Vagina (tissue), 2 donors: ENCODE results near the gene RRAS2. TPM values are rescaled to one million over a fixed set of nuclear protein-coding genes. Genes with fewer than 3 reads are reported as not detected.
"Not testable (repeated sequence)": the region's sequence is repeated elsewhere in the genome, so short reads cannot be mapped to it uniquely, and the experiment has no call there.

Experiments
- DNase-seq, 2 donors: peaks; one replicate each; pipeline ENCODE4 v3.0.0-alpha.2; 2017; ENCODE audit errors: extremely low spot score in 2 of 2
- H3K27ac ChIP-seq: fragments of 200-600 bp; sonication (generic); one replicate; pipeline ENCODE4 v1.5.1; 2019
- H3K27me3 ChIP-seq: fragments of 200-600 bp; sonication (generic); one replicate; pipeline ENCODE4 v1.5.1; 2019
- H3K36me3 ChIP-seq, 2 donors: fragments of 200-600 bp; sonication (generic); one replicate each; pipeline ENCODE4 v1.5.1; 2017 to 2019
- H3K4me1 ChIP-seq: fragments of 200-600 bp; sonication (generic); one replicate; pipeline ENCODE4 v1.5.1; 2019
- H3K4me3 ChIP-seq, 2 donors: fragments of 200-600 bp; sonication (generic); 1 replicate in 1 of 2; 2 replicates in 1 of 2; pipeline ENCODE4 v1.5.1; 2016 to 2019
- H3K9me3 ChIP-seq: fragments of 200-600 bp; sonication (generic); one replicate; pipeline ENCODE4 v1.5.1; 2019
- CTCF ChIP-seq, 3 experiments: fragments of 450-650 bp in 2 of 3; fragments of 200-600 bp in 1 of 3; sonication (generic) in 1 of 3; IDR thresholded peaks; one replicate each; pipeline ENCODE4 v1.5.1; 2017 to 2019; ENCODE audit warnings: antibody characterized with exemption in 3 of 3, mild to moderate bottlenecking in 2 of 3, moderate library complexity in 2 of 3
- POLR2A ChIP-seq, 2 donors: fragments of 450-650 bp; IDR thresholded peaks; one replicate each; pipeline ENCODE4 v1.6.1; 2017; ENCODE audit warnings: antibody characterized with exemption in 2 of 2, mild to moderate bottlenecking in 2 of 2, moderate library complexity in 2 of 2
- POLR2AphosphoS5 ChIP-seq, 2 donors: sonication (generic); formaldehyde crosslinking; IDR thresholded peaks; one replicate each; pipeline ENCODE4 v1.9.0; 2017; ENCODE audit warnings: antibody characterized with exemption in 2 of 2, mild to moderate bottlenecking in 2 of 2, low read depth in 1 of 2; ENCODE audit not compliant: insufficient read depth in 1 of 2
- intact Hi-C: fragments of 100-400 bp; cut with DNase I; formaldehyde crosslinking; loops from one replicate; pipeline ENCODE4 v1.15.1; 2023
- total RNA-seq: library from RNA; depleted of rRNA; stranded (reverse); fragments of >200 nt; gene quantifications from one replicate; pipeline ENCODE4 v1.2.3, GENCODE V29; 2016

RRAS2 gene
- total RNA-seq, 1 donor from 2014 or later: 32.7 TPM

- peak in 1 of 2 donors; percentile 50 for TF ChIP-seq POLR2AphosphoS5 (IDR thresholded peaks at IDR 0.05; ENCODE audit: insufficient read depth in 1 of 2, low read depth in 1 of 2)
- TF ChIP-seq POLR2A (IDR thresholded peaks at IDR 0.05): no peak
- DNase-seq: no peak
- Histone ChIP-seq H3K27me3 (no peaks in the 10 kb centered on the region), H3K36me3 (no peaks in the 10 kb centered on the region), H3K9me3 (no peaks in the 10 kb centered on the region), H3K4me3 (peak overlapping the region; percentile 75 to 87), H3K27ac (peak overlapping the region; percentile 80), H3K4me1 (peaks cover 16% of the 10 kb centered on the region)
- intact Hi-C loops: no loop called here
Measured at GRCh38 chr11:14357881-14358728, 878 bp downstream of the RRAS2 start.

GRCh38 chr11:14356342-14356741, 2.6 kb downstream of the RRAS2 start:
- peaks cover 16% of the 10 kb centered on the region for H3K4me1 ChIP-seq
- no peaks in the 10 kb centered on the region for H3K36me3 ChIP-seq
- no peaks in the 10 kb centered on the region for H3K27me3 ChIP-seq
- TF ChIP-seq POLR2AphosphoS5 (IDR thresholded peaks at IDR 0.05; ENCODE audit: insufficient read depth in 1 of 2, low read depth in 1 of 2): no peak
- intact Hi-C loops: no loop called here
- H3K9me3 ChIP-seq: no peaks in the 10 kb centered on the region
- no peak overlapping the region for H3K4me3 ChIP-seq
- H3K27ac ChIP-seq: no peak overlapping the region
- no peak for DNase-seq

- H3K4me3 ChIP-seq, H3K36me3 ChIP-seq, H3K27me3 ChIP-seq, intact Hi-C loops, DNase-seq, H3K9me3 ChIP-seq, H3K27ac ChIP-seq: not testable (repeated sequence)
- peaks cover 14% of the 10 kb centered on the region for H3K4me1 ChIP-seq
Measured at GRCh38 chr11:14354604-14355003, 4.4 kb downstream of the RRAS2 start.

GRCh38 chr11:14350716-14351238, 8.2 kb downstream of the RRAS2 start:
- Histone ChIP-seq H3K36me3 (no peaks in the 10 kb centered on the region), H3K9me3 (no peaks in the 10 kb centered on the region), H3K27me3 (no peaks in the 10 kb centered on the region), H3K4me3 (no peak overlapping the region), H3K4me1 (no peaks in the 10 kb centered on the region), H3K27ac (no peak overlapping the region)
- no peak for DNase-seq
- TF ChIP-seq POLR2AphosphoS5 (IDR thresholded peaks at IDR 0.05; ENCODE audit: insufficient read depth in 1 of 2, low read depth in 1 of 2): no peak
- no peak for TF ChIP-seq CTCF (IDR thresholded peaks at IDR 0.05)
- no peak for TF ChIP-seq POLR2A (IDR thresholded peaks at IDR 0.05)
- intact Hi-C loops: no loop called here

GRCh38 chr11:14350215-14350614, 8.8 kb downstream of the RRAS2 start:
- Histone ChIP-seq H3K27me3 (no peaks in the 10 kb centered on the region), H3K36me3 (no peaks in the 10 kb centered on the region), H3K4me3 (no peak overlapping the region), H3K27ac (no peak overlapping the region), H3K9me3 (no peaks in the 10 kb centered on the region), H3K4me1 (no peaks in the 10 kb centered on the region)
- intact Hi-C loops: no loop called here
- DNase-seq: no peak
- TF ChIP-seq CTCF (IDR thresholded peaks at IDR 0.05) (no peak), POLR2A (IDR thresholded peaks at IDR 0.05) (no peak), POLR2AphosphoS5 (IDR thresholded peaks at IDR 0.05; ENCODE audit: insufficient read depth in 1 of 2, low read depth in 1 of 2) (no peak)

GRCh38 chr11:14347991-14348390, 11.0 kb downstream of the RRAS2 start:
- H3K4me3 ChIP-seq: no peak overlapping the region
- H3K27ac ChIP-seq: no peak overlapping the region
- no peaks in the 10 kb centered on the region for H3K27me3 ChIP-seq
- intact Hi-C loops: no loop called here
- H3K36me3 ChIP-seq: no peaks in the 10 kb centered on the region
- no peak for TF ChIP-seq POLR2AphosphoS5 (IDR thresholded peaks at IDR 0.05; ENCODE audit: insufficient read depth in 1 of 2, low read depth in 1 of 2)
- H3K4me1 ChIP-seq: no peaks in the 10 kb centered on the region
- no peaks in the 10 kb centered on the region for H3K9me3 ChIP-seq
- no peak for DNase-seq

- Histone ChIP-seq H3K27me3 (no peaks in the 10 kb centered on the region), H3K9me3 (no peaks in the 10 kb centered on the region), H3K4me3 (no peak overlapping the region), H3K36me3 (no peaks in the 10 kb centered on the region), H3K4me1 (no peaks in the 10 kb centered on the region), H3K27ac (no peak overlapping the region)
- no peak for DNase-seq
- TF ChIP-seq POLR2A (IDR thresholded peaks at IDR 0.05) (no peak), POLR2AphosphoS5 (IDR thresholded peaks at IDR 0.05; ENCODE audit: insufficient read depth in 1 of 2, low read depth in 1 of 2) (no peak), CTCF (IDR thresholded peaks at IDR 0.05) (no peak)
- intact Hi-C loops: no loop called here
Measured at GRCh38 chr11:14347494-14347893, 11.5 kb downstream of the RRAS2 start.
